K562 (cell line): ENCODE results near the gene RALB. TPM values are rescaled to one million over a fixed set of nuclear protein-coding genes. Genes with fewer than 3 reads are reported as not detected.
A peak's percentile ranks its signal among the peaks of the same experiment; 100 is the strongest.

Experiments used
- ATAC-seq: fragments of 200-7000 bp; cut with Tn5 transposase; 3 replicates; pipeline ENCODE4 v1.9.1; 2020; ENCODE audit warnings: moderate library complexity
- BruUV-seq: library from RNA; stranded (reverse); fragments of 400-500 nt; replicated peaks from 2 replicates; lab custom pipeline; 2021; lab: Mats Ljungman, UMichigan
- CTCF ChIA-PET: fragments of 300-600 bp; formaldehyde crosslinking; extraction: SDS; loops from one replicate; lab custom pipeline; 2021; ENCODE audit warnings: low intra/inter-chr PET ratio; lab: Yijun Ruan, JAX
- POLR2A ChIA-PET: fragments of 300-600, 350-650 bp; sonication (Branson Sonifier 250); formaldehyde crosslinking; extraction: SDS; loops from one replicate; lab custom pipeline; 2021; ENCODE audit warnings: antibody characterized with exemption, inconsistent platforms; lab: Yijun Ruan, JAX
- DNase-seq, 4 experiments: peaks; one replicate each; pipeline versions ENCODE4 v3.0.0 to v3.0.0-alpha.2; 2011 to 2018; ENCODE audit warnings: low spot score in 3 of 4, mixed read lengths in 3 of 4; ENCODE audit errors: extremely low read depth in 1 of 4
- FAIRE-seq: peaks from 2 replicates; lab custom pipeline; 2011; peaks lifted over from hg19 to GRCh38; lab: Jason Lieb, UNC
- H2AFZ ChIP-seq: 2 replicates; pipeline ENCODE4 v1.6.0; 2011; ENCODE audit warnings: low read depth, low read length, control low read depth, inconsistent platforms
- H3K27ac ChIP-seq: fragments of 200-600 bp; 3 replicates; pipeline ENCODE4 v1.8.0; 2011; ENCODE audit warnings: low read depth, mild to moderate bottlenecking, control low read depth, inconsistent platforms, low read length, moderate library complexity, mixed read lengths; ENCODE audit errors: extremely low read depth
- H3K27me3 ChIP-seq, 2 experiments: fragments of 300-600 bp in 1 of 2; 2 replicates in 1 of 2; 3 replicates in 1 of 2; pipeline versions ENCODE4 v1.6.0 to v1.8.0; 2011; ENCODE audit warnings: inconsistent platforms in 2 of 2, low read length in 2 of 2, mild to moderate bottlenecking in 1 of 2, mixed read lengths in 1 of 2, moderate library complexity in 1 of 2; ENCODE audit not compliant: control insufficient read depth in 2 of 2, insufficient read depth in 2 of 2
- H3K36me3 ChIP-seq: fragments of 300-600 bp; 3 replicates; pipeline ENCODE4 v1.8.0; 2011; ENCODE audit warnings: mild to moderate bottlenecking, low read length, inconsistent platforms; ENCODE audit not compliant: control insufficient read depth, insufficient read depth
- H3K4me1 ChIP-seq, 2 experiments: fragments of 200-600 bp in 1 of 2; replicated peaks in 1 of 2; 2 replicates in 1 of 2; 3 replicates in 1 of 2; pipeline versions ENCODE4 v1.5.1 to v1.8.0; 2011; ENCODE audit warnings: inconsistent platforms in 2 of 2, low read length in 2 of 2, mild to moderate bottlenecking in 1 of 2, mixed read lengths in 1 of 2, moderate library complexity in 1 of 2; ENCODE audit not compliant: control insufficient read depth in 2 of 2, insufficient read depth in 2 of 2
- H3K4me2 ChIP-seq: 2 replicates; pipeline ENCODE4 v1.6.1; 2011; ENCODE audit warnings: low read length, control low read depth, inconsistent platforms, mixed read lengths; ENCODE audit not compliant: insufficient read depth
- H3K4me3 ChIP-seq: fragments of 200-600 bp; sonication (generic), shearing (Covaris generic); 2 replicates; pipeline ENCODE4 v1.5.1; 2016; ENCODE audit warnings: control low read depth, inconsistent platforms
- H3K79me2 ChIP-seq: fragments of 200-600 bp; 3 replicates; pipeline ENCODE4 v1.8.0; 2011; ENCODE audit warnings: low read length, inconsistent platforms; ENCODE audit not compliant: control insufficient read depth, insufficient read depth
- H3K9ac ChIP-seq, 2 experiments: 2 replicates each; pipeline versions ENCODE4 v1.6.0 to v1.6.1; 2011; ENCODE audit warnings: low read depth in 2 of 2, low read length in 2 of 2, control low read depth in 1 of 2, inconsistent platforms in 1 of 2, mild to moderate bottlenecking in 1 of 2, mixed read lengths in 1 of 2; ENCODE audit not compliant: insufficient read depth in 1 of 2
- H3K9me1 ChIP-seq: one replicate; pipeline ENCODE4 v1.6.0; 2011; ENCODE audit warnings: inconsistent platforms, mild to moderate bottlenecking, low read length, moderate library complexity; ENCODE audit not compliant: control insufficient read depth, insufficient read depth
- H3K9me3 ChIP-seq: replicated peaks from 2 replicates; pipeline ENCODE4 v1.5.1; 2011; ENCODE audit warnings: low read depth, low read length, inconsistent platforms; ENCODE audit not compliant: control insufficient read depth, insufficient read depth
- H4K20me1 ChIP-seq: replicated peaks from 2 replicates; pipeline ENCODE4 v1.6.1; 2011; ENCODE audit warnings: low read length, inconsistent platforms, mixed read lengths; ENCODE audit not compliant: control insufficient read depth, insufficient read depth
- C11orf30 ChIP-seq: fragments of 450-650 bp; IDR thresholded peaks from 2 replicates; pipeline ENCODE4 v1.6.1; 2016; ENCODE audit warnings: low read depth, mild to moderate bottlenecking
- GABPA ChIP-seq: fragments of 200-800 bp; sonication (Bioruptor generic); conservative IDR thresholded peaks from 2 replicates; pipeline ENCODE4 v1.6.1; 2016; ENCODE audit warnings: low read depth, missing genetic modification characterization, missing compliant biosample characterization
- MAFG ChIP-seq: fragments of 450-650 bp; conservative IDR thresholded peaks from 2 replicates; pipeline ENCODE4 v1.6.1; 2016; ENCODE audit warnings: missing genetic modification characterization, missing compliant biosample characterization
- NFE2 ChIP-seq: IDR thresholded peaks from 2 replicates; pipeline ENCODE4 v1.6.1; 2014; ENCODE audit warnings: antibody characterized with exemption, low read depth
- WGBS: fragments of 100-300 bp; shearing (Covaris generic); methylation state at CpG from one replicate; pipeline ENCODE4 v1.1.6; 2016; ENCODE audit warnings: low coverage, mixed read lengths; ENCODE audit not compliant: insufficient coverage; ENCODE audit errors: missing lambda C conversion rate; 5-methylcytosine and 5-hydroxymethylcytosine counted together
- in situ Hi-C: fragments of 300-500 bp; cut with MboI; formaldehyde crosslinking; loops from 4 replicates; pipeline ENCODE4 v1.15.0; 2018; ENCODE audit warnings: inconsistent platforms, mixed read lengths
- intact Hi-C: fragments of 100-400 bp; cut with micrococcal nuclease; formaldehyde crosslinking; loops from 2 replicates; pipeline ENCODE4 v1.14.2; 2022
- polyA plus RNA-seq, 8 experiments: library from polyadenylated mRNA; depleted of rRNA in 4 of 8; stranded (reverse) in 5 of 8; unstranded in 3 of 8; fragments of >200 nt; fragmentation: Nextera tagmentation in 2 of 8; fragmentation: Illumina TruSeq in 1 of 8; extraction: Ambion mirVana in 2 of 8; extraction: Trizol in 1 of 8; gene quantifications; 2 replicates each; pipeline versions ENCODE4 v1.2.1 to v1.2.3, GENCODE V29; 2011 to 2014; ENCODE audit warnings: inconsistent platforms in 1 of 8, missing spikeins in 1 of 8
- total RNA-seq, 7 experiments: library from RNA; depleted of rRNA in 6 of 7; stranded (reverse); fragments of >200 nt in 6 of 7; fragmentation: Illumina TruSeq in 2 of 7; extraction: Trizol in 2 of 7; gene quantifications; 2 replicates each; pipeline versions ENCODE4 v1.2.1 to v1.2.3, GENCODE V29; 2011 to 2021; ENCODE audit warnings: low replicate concordance in 1 of 7
- TF ChIP-seq, protein P1 (sequence below): fragments of 450-650 bp; formaldehyde crosslinking; IDR thresholded peaks from 2 replicates; pipeline ENCODE4 v1.4.0; 2022; ENCODE audit warnings: mild to moderate bottlenecking, moderate library complexity

RALB gene
- total and polyA plus RNA-seq, 9 of the 15 experiments (the other 6 are each of a cell fraction or from before 2014, with no cell fraction given), result 14.8 to 65.6 (median 38.4) TPM

DNA sequence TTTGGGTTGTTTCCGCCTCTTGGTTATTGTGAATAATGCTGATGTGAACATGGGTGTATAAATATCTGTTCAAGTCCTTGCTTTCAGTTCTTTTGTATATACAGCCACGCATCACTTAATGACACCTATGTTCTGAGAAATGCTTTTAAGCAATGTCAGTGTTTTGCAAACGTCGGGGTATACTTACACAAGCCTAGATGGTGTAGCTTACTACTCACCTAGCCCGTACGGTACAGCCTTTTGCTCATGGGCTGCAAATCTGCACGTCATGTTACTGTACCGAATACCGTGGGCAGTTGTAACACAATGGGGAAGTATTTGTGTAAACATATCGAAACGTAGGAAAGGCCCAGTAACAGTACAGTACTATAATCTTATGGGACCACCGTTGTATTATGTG is 12.4 kb downstream of the RALB start:
- peaks cover 14% of the 10 kb centered on the region for H4K20me1 ChIP-seq
- ATAC-seq (peak; percentile 21; the same call in 2 of the 3 replicates), FAIRE-seq (no peak), DNase-seq (no peak)
- H3K36me3 ChIP-seq, result peaks cover 5% of the 10 kb centered on the region; the same call in 2 of the 3 replicates
- ChIA-PET CTCF (no interaction called here), POLR2A (interaction anchor here (0.7 to 1.1 kb wide), 3 partner anchors 8 to 14 kb away, joined by 3 read pairs; no protein-coding TSS in a partner anchor)
- intact Hi-C loops, result no loop called here
- H3K79me2 ChIP-seq, result peaks cover 45% of the 10 kb centered on the region
- H3K9ac ChIP-seq, result no peak overlapping the region
- H3K4me3 ChIP-seq, result no peak overlapping the region
- 48% methylated on average over 12 of the region's 12 CpGs for WGBS
- no peak overlapping the region for H2AFZ ChIP-seq
- H3K4me1 ChIP-seq, result peaks cover 25 to 41% of the 10 kb centered on the region in 2 experiments
- BruUV-seq, result no TSS peak
- in situ Hi-C loops, result no loop called here
- peaks cover 3% of the 10 kb centered on the region; the same call in 1 of the 2 replicates for H3K9me3 ChIP-seq
- no peaks in the 10 kb centered on the region for H3K27me3 ChIP-seq
- H3K27ac ChIP-seq, result no peak overlapping the region
- peak; percentile 21; the same call in 1 of the 2 replicates for TF ChIP-seq C11orf30
- no peak for TF ChIP-seq GABPA (tag)
- TF ChIP-seq NFE2, result peak; percentile 63
- TF ChIP-seq MAFG (tag), result peak; percentile 31; the same call in 1 of the 2 replicates
- TF ChIP-seq, protein P1, sequence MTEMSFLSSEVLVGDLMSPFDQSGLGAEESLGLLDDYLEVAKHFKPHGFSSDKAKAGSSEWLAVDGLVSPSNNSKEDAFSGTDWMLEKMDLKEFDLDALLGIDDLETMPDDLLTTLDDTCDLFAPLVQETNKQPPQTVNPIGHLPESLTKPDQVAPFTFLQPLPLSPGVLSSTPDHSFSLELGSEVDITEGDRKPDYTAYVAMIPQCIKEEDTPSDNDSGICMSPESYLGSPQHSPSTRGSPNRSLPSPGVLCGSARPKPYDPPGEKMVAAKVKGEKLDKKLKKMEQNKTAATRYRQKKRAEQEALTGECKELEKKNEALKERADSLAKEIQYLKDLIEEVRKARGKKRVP (CRISPR knock-in tag), result no peak
- peak overlapping the region; percentile 42 for H3K4me2 ChIP-seq
- H3K9me1 ChIP-seq, result no peaks in the 10 kb centered on the region
